Loucy (cell line): ENCODE data around the gene ZNF432.

ENCODE experiments used
- H2AFZ ChIP-seq: fragments of 200-600 bp; sonication (generic); 2 replicates; pipeline ENCODE4 v1.6.0; 2016; ENCODE audit warnings: antibody characterized with exemption, mild to moderate bottlenecking, low read length, moderate library complexity
- H3F3A ChIP-seq: fragments of 200-600 bp; 2 replicates; pipeline ENCODE4 v1.6.0; 2016; ENCODE audit warnings: antibody characterized with exemption, low read depth, mild to moderate bottlenecking
- H3K27me3 ChIP-seq: fragments of 200-600 bp; sonication (generic); 2 replicates; pipeline ENCODE4 v1.6.1; 2014; ENCODE audit warnings: low read length, mild to moderate bottlenecking; ENCODE audit not compliant: insufficient read depth, poor library complexity, severe bottlenecking
- H3K36me3 ChIP-seq: fragments of 200-600 bp; sonication (generic); 2 replicates; pipeline ENCODE4 v1.6.1; 2016; ENCODE audit warnings: low read length; ENCODE audit not compliant: insufficient read depth
- H3K4me1 ChIP-seq: fragments of 200-600 bp; sonication (generic); 2 replicates; pipeline ENCODE4 v1.5.1; 2014; ENCODE audit warnings: low read length, mild to moderate bottlenecking; ENCODE audit not compliant: insufficient read depth, poor library complexity, severe bottlenecking
- H3K4me2 ChIP-seq: fragments of 200-600 bp; sonication (generic); 2 replicates; pipeline ENCODE4 v1.6.0; 2014; ENCODE audit warnings: antibody characterized with exemption, low read length, low read depth, mild to moderate bottlenecking; ENCODE audit not compliant: poor library complexity, severe bottlenecking
- H3K4me3 ChIP-seq: fragments of 200-600 bp; sonication (generic); 2 replicates; pipeline ENCODE4 v1.5.1; 2014; ENCODE audit warnings: low read length, mild to moderate bottlenecking, mixed read lengths; ENCODE audit not compliant: poor library complexity, severe bottlenecking
- H3K79me2 ChIP-seq: fragments of 200-600 bp; sonication (generic); 2 replicates; pipeline ENCODE4 v1.6.1; 2014; ENCODE audit warnings: low read length; ENCODE audit not compliant: insufficient read depth
- H3K9ac ChIP-seq: fragments of 200-600 bp; sonication (generic); 2 replicates; pipeline ENCODE4 v1.6.0; 2014; ENCODE audit warnings: mild to moderate bottlenecking, low read depth, low read length, moderate library complexity; ENCODE audit not compliant: poor library complexity, severe bottlenecking
- H3K9me2 ChIP-seq: fragments of 200-600 bp; sonication (generic); replicated peaks from 2 replicates; pipeline ENCODE4 v1.6.1; 2016; ENCODE audit warnings: low read depth, low read length, mixed read lengths
- H3K9me3 ChIP-seq: fragments of 200-600 bp; sonication (generic); 2 replicates; pipeline ENCODE4 v1.6.1; 2014; ENCODE audit warnings: mild to moderate bottlenecking, antibody characterized with exemption, low read length, low read depth; ENCODE audit not compliant: insufficient read depth
- H4K20me1 ChIP-seq: fragments of 200-600 bp; sonication (generic); 2 replicates; pipeline ENCODE4 v1.6.0; 2014; ENCODE audit warnings: antibody characterized with exemption, low read length, mild to moderate bottlenecking; ENCODE audit not compliant: insufficient read depth, poor library complexity, severe bottlenecking
- CTCF ChIP-seq: fragments of 200-600 bp; sonication (generic); conservative IDR thresholded peaks from 2 replicates; pipeline ENCODE4 v1.5.1; 2014; ENCODE audit warnings: mild to moderate bottlenecking, antibody characterized with exemption, low read length
- EZH2phosphoT487 ChIP-seq: fragments of 200-600 bp; IDR thresholded peaks from 2 replicates; pipeline ENCODE4 v1.6.1; 2018; ENCODE audit warnings: antibody characterized with exemption, mild to moderate bottlenecking, moderate library complexity, borderline replicate concordance

ZNF432 gene

GRCh38 chr19:52007451-52007805 is 41.2 kb downstream of the ZNF432 start:
- peak overlapping the region; percentile 95 for H2AFZ ChIP-seq
- no peaks in the 10 kb centered on the region for H3K9me3 ChIP-seq
- peaks cover 21% of the 10 kb centered on the region for H3K79me2 ChIP-seq
- H3K4me1 ChIP-seq: peaks cover 26% of the 10 kb centered on the region
- H3K4me2 ChIP-seq: peak overlapping the region; percentile 90
- no peaks in the 10 kb centered on the region for H3K27me3 ChIP-seq
- no peaks in the 10 kb centered on the region for H3K9me2 ChIP-seq
- H3K9ac ChIP-seq: peak overlapping the region; percentile 90
- TF ChIP-seq CTCF: no peak
- TF ChIP-seq EZH2phosphoT487: no peak
- H3K36me3 ChIP-seq: 0 out of 2 replicates have a peak, but pooled peaks cover 4% of the 10 kb centered on the region
- peak overlapping the region; percentile 88 for H3K4me3 ChIP-seq
- no peaks in the 10 kb centered on the region for H4K20me1 ChIP-seq
- no peaks in the 10 kb centered on the region for H3F3A ChIP-seq

- Histone ChIP-seq H3K4me2 (no peak overlapping the region), H3K4me1 (no peaks in the 10 kb centered on the region), H3K27me3 (peaks cover 11% of the 10 kb centered on the region), H3K4me3 (no peak overlapping the region), H3K36me3 (peaks cover 54% of the 10 kb centered on the region), H3K79me2 (no peaks in the 10 kb centered on the region), H4K20me1 (no peaks in the 10 kb centered on the region), H2AFZ (no peak overlapping the region), H3K9me3 (peaks cover 34% of the 10 kb centered on the region), H3K9ac (no peak overlapping the region), H3K9me2 (no peaks in the 10 kb centered on the region), H3F3A (no peaks in the 10 kb centered on the region)
- TF ChIP-seq EZH2phosphoT487: no peak
- TF ChIP-seq CTCF: no peak
Measured at GRCh38 chr19:51994048-51994644, 54.5 kb downstream of the ZNF432 start.

- TF ChIP-seq EZH2phosphoT487: no peak
- no peak for TF ChIP-seq CTCF
- no peaks in the 10 kb centered on the region for H4K20me1 ChIP-seq
- H2AFZ ChIP-seq: no peak overlapping the region
- peaks cover 47% of the 10 kb centered on the region for H3K36me3 ChIP-seq
- peaks cover 11% of the 10 kb centered on the region for H3K27me3 ChIP-seq
- no peaks in the 10 kb centered on the region for H3F3A ChIP-seq
- no peak overlapping the region for H3K9ac ChIP-seq
- H3K9me3 ChIP-seq: peaks cover 34% of the 10 kb centered on the region
- no peak overlapping the region for H3K4me2 ChIP-seq
- no peaks in the 10 kb centered on the region for H3K79me2 ChIP-seq
- no peaks in the 10 kb centered on the region for H3K4me1 ChIP-seq
- H3K4me3 ChIP-seq: no peak overlapping the region
- H3K9me2 ChIP-seq: no peaks in the 10 kb centered on the region
Measured at GRCh38 chr19:51993422-51993821, 55.2 kb downstream of the ZNF432 start.
